Embryonic facial prominence (tissue), 1 donor: ENCODE data around the gene FGF19.

Experiments
- DNase-seq: peaks from one replicate; pipeline ENCODE4 v3.0.0-alpha.2; 2016; ENCODE audit errors: extremely low spot score

The FGF19 gene

GRCh38 chr11:69656536-69657455, 47.0 kb downstream of the FGF19 start:
- DNase-seq: no peak

GRCh38 chr11:69655479-69656428, 48.1 kb downstream of the FGF19 start:
- DNase-seq: no peak

GRCh38 chr11:69654660-69655478, 49.0 kb downstream of the FGF19 start:
- DNase-seq: no peak

DNA sequence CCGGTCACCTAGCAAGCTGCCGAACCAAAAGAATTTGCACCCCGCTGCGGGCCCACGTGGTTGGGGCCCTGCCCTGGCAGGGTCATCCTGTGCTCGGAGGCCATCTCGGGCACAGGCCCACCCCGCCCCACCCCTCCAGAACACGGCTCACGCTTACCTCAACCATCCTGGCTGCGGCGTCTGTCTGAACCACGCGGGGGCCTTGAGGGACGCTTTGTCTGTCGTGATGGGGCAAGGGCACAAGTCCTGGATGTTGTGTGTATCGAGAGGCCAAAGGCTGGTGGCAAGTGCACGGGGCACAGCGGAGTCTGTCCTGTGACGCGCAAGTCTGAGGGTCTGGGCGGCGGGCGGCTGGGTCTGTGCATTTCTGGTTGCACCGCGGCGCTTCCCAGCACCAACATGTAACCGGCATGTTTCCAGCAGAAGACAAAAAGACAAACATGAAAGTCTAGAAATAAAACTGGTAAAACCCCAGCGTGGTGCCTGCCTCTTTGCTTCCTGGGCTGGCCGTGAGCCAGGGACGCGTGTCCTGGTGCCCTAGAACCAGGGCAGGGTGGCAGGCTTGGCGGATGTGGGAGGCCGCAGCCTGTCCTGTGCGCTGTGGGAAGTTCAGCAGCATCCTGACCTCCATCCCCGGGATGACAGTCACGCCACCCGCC, 49.7 kb downstream of the FGF19 start:
- DNase-seq: no peak

GRCh38 chr11:69653406-69653960, 50.3 kb downstream of the FGF19 start:
- no peak for DNase-seq

DNA sequence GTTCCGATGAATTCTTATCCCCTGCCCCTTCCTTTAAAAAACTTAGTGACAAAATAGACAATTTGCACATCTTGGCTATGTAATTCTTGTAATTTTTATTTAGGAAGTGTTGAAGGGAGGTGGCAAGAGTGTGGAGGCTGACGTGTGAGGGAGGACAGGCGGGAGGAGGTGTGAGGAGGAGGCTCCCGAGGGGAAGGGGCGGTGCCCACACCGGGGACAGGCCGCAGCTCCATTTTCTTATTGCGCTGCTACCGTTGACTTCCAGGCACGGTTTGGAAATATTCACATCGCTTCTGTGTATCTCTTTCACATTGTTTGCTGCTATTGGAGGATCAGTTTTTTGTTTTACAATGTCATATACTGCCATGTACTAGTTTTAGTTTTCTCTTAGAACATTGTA, 50.8 kb downstream of the FGF19 start:
- no peak for DNase-seq

- no peak for DNase-seq
These were observed 51.8 kb downstream of the FGF19 start for GRCh38 chr11:69651834-69652620.

GRCh38 chr11:69650832-69651344, 52.9 kb downstream of the FGF19 start:
- DNase-seq: no peak

DNA sequence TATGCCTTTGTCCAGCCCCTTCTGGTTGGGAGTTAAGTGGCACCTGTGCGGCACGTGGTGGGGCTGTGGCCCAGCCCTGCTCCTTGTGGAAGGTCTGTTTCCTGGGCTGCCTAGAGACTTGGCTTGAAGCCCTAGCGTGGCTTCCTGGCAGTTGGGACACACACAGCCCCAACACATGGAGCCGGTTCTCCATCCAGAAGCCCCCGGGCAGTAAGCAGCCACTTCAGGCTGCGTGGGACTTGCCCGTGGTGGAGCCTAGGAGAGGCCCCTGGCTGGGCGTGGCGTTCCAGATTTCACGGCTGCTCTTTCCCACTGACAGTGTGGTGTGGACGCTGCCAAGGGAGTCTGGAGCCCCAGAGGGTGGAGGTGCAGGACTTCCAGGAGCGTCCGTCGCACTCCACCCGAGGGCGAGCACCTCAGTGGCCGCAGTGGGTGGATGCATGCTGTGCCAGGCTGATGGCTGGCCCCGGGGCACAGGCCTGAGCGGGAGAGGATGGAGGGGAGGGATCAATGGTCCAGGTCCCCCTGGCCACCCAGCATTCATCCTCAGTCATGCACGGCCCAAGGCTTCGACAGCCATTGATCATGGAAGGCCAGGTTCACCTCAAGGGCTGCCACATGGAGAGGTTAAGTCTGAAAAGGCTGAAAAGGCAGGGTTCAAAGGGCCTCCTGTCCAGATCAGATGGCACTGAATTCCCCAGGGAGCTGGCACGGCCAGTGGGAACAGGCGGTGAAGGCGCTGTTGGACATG, 53.6 kb downstream of the FGF19 start:
- DNase-seq: no peak

DNA sequence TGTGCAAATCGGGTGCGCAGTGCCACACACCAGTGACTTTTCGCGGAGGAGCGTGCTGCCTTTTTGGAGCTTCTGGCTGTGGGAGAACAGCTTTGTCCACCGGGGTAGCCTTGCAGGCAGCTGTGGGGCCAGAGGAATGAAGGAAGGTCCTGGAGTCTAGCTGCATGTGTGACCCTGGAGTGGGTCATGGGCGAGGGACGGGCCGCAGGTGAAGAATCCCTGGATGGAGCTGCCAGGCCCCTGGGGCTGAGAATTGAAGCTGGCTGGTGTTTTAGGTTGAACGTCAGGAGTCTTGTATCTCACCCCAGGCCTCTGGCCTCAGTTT, 54.3 kb downstream of the FGF19 start:
- no peak for DNase-seq

DNA sequence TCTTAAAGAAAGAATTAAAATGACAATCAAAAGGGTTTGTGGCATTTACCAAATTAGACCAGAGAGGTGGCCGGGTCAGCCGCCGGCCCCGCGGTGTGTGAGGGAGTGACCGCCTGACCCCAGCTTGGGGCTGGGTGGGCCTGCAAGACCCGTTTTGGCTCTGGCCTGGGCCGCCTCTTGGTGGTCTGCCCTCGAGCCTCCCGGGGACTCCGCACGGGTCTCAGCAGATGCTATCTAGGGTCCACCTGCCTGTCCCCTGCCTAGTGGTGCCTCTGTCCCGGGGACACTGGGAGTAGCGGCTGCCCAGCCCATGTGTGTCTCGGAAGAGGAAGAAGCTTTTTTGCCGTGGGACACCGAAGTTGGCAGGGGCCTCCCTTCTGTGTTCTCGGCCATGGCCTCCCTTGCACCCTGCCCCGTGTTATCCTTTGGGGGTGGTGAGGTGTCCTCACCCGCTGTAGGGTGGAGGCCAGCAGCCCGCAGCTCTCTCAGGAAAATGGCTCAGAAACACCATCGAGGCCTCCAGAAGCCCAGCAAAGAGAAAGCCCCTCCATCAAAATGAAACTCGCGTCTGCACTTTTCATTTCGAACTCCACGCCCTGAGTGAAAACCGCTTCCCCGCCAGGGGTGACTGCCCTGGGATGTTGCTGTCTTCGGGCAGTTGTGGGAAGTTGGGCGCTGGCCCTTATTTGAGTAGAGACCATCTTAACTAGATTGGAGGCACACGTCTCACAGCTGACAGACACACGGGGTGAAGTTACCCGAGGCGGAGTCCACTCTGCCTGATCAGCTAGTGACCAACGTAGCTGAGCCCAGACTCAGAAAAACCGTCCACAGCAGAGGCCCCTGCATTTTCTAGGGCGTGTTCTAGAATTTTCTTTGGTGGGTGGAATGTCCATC, 54.9 kb downstream of the FGF19 start:
- DNase-seq: no peak
